ENCODE measurements around the gene AAMP. TPM values are rescaled to one million over a fixed set of nuclear protein-coding genes. Genes with fewer than 3 reads are reported as not detected.

AAMP gene
- total and polyA plus RNA-seq, 2 experiments from 2014 or later: 140 to 179 TPM

GRCh38 chr2:218238887-218239286 lies 31.1 kb downstream of the AAMP start:
- 71% methylated on average over 1 of the region's 1 CpG for WGBS (ENCODE audit: low lambda C conversion rate, missing lambda C conversion rate)
- Histone ChIP-seq H3K4me1 (ENCODE audit: insufficient read depth) (peaks cover 4% of the 10 kb centered on the region), H3K4me2 (no peak overlapping the region), H3K79me2 (peaks cover 33% of the 10 kb centered on the region), H3K9me2 (replicated peaks; ENCODE audit: insufficient read depth) (no peaks in the 10 kb centered on the region), H2AFZ (no peak overlapping the region), H4K20me1 (ENCODE audit: insufficient read depth, poor library complexity, severe bottlenecking) (no peaks in the 10 kb centered on the region), H3K36me3 (replicated peaks; ENCODE audit: insufficient read depth, low read depth) (peaks cover 4% of the 10 kb centered on the region), H3K27me3 (no peaks in the 10 kb centered on the region), H3K9me3 (ENCODE audit: low read depth) (no peaks in the 10 kb centered on the region), H3K27ac (peak overlapping the region; percentile 57), H3K4me3 (no peak overlapping the region)
- no peak for TF ChIP-seq EZH2phosphoT487 (IDR thresholded peaks at IDR 0.05; ENCODE audit: low read depth, severe bottlenecking, unreplicated experiment)
- TF ChIP-seq, protein P1, sequence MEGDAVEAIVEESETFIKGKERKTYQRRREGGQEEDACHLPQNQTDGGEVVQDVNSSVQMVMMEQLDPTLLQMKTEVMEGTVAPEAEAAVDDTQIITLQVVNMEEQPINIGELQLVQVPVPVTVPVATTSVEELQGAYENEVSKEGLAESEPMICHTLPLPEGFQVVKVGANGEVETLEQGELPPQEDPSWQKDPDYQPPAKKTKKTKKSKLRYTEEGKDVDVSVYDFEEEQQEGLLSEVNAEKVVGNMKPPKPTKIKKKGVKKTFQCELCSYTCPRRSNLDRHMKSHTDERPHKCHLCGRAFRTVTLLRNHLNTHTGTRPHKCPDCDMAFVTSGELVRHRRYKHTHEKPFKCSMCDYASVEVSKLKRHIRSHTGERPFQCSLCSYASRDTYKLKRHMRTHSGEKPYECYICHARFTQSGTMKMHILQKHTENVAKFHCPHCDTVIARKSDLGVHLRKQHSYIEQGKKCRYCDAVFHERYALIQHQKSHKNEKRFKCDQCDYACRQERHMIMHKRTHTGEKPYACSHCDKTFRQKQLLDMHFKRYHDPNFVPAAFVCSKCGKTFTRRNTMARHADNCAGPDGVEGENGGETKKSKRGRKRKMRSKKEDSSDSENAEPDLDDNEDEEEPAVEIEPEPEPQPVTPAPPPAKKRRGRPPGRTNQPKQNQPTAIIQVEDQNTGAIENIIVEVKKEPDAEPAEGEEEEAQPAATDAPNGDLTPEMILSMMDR (IDR thresholded peaks at IDR 0.05; ENCODE audit: poor library complexity): no peak
- TF ChIP-seq EZH2 (IDR thresholded peaks at IDR 0.05; ENCODE audit: borderline replicate concordance): no peak
- DNase-seq (ENCODE audit: low spot score): no peak

DNA sequence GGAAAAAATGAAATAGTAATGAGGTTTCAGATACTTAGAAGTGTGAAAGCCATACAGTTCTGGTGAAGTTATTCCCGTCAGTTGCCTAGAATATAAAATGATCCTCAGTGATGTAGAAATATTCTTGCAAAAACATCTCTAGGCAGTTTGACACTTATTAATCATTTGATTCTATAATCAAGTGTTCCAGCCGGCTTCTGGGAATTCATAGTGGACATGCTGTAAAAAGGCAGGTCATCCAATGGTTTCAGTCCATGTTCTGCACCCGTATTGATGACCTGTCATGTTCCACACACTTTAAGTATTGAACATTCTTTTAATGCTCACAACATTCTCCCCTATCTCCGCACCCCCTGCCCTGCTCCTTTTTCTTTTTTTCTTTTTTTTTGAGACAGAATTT lies 33.1 kb downstream of the AAMP start:
- H3K9me2 ChIP-seq (replicated peaks; ENCODE audit: insufficient read depth): no peaks in the 10 kb centered on the region
- H3K27ac ChIP-seq: no peak overlapping the region
- peaks cover 42% of the 10 kb centered on the region for H3K79me2 ChIP-seq
- TF ChIP-seq, protein P1 (IDR thresholded peaks at IDR 0.05; ENCODE audit: poor library complexity): no peak
- H3K27me3 ChIP-seq: no peaks in the 10 kb centered on the region
- no peak for DNase-seq (ENCODE audit: low spot score)
- H3K4me2 ChIP-seq: no peak overlapping the region
- no peak overlapping the region for H3K4me3 ChIP-seq
- H3K4me1 ChIP-seq (ENCODE audit: insufficient read depth): peaks cover 4% of the 10 kb centered on the region
- H3K36me3 ChIP-seq (replicated peaks; ENCODE audit: insufficient read depth, low read depth): peaks cover 4% of the 10 kb centered on the region
- WGBS (ENCODE audit: low lambda C conversion rate, missing lambda C conversion rate): 98% methylated on average over 4 of the region's 4 CpGs
- no peak overlapping the region for H2AFZ ChIP-seq
- no peaks in the 10 kb centered on the region for H3K9me3 ChIP-seq (ENCODE audit: low read depth)
- no peaks in the 10 kb centered on the region for H4K20me1 ChIP-seq (ENCODE audit: insufficient read depth, poor library complexity, severe bottlenecking)

GRCh38 chr2:218235017-218235416 lies 34.9 kb downstream of the AAMP start:
- H3K27me3 ChIP-seq: no peaks in the 10 kb centered on the region
- peaks cover 16% of the 10 kb centered on the region for H3K4me1 ChIP-seq (ENCODE audit: insufficient read depth)
- no peak overlapping the region for H3K4me2 ChIP-seq
- no peak for DNase-seq (ENCODE audit: low spot score)
- H2AFZ ChIP-seq: no peak overlapping the region
- no peaks in the 10 kb centered on the region for H3K9me2 ChIP-seq (replicated peaks; ENCODE audit: insufficient read depth)
- H3K79me2 ChIP-seq: peaks cover 38% of the 10 kb centered on the region
- no peaks in the 10 kb centered on the region for H3K9me3 ChIP-seq (ENCODE audit: low read depth)
- no peak overlapping the region for H3K4me3 ChIP-seq
- TF ChIP-seq EZH2 (IDR thresholded peaks at IDR 0.05; ENCODE audit: borderline replicate concordance) (no peak), EZH2phosphoT487 (IDR thresholded peaks at IDR 0.05; ENCODE audit: low read depth, severe bottlenecking, unreplicated experiment) (no peak)
- TF ChIP-seq, protein P1 (IDR thresholded peaks at IDR 0.05; ENCODE audit: poor library complexity): no peak
- peaks cover 4% of the 10 kb centered on the region for H3K36me3 ChIP-seq (replicated peaks; ENCODE audit: insufficient read depth, low read depth)
- 100% methylated on average over 2 of the region's 2 CpGs for WGBS (ENCODE audit: low lambda C conversion rate, missing lambda C conversion rate)
- H3K27ac ChIP-seq: peak overlapping the region; percentile 14
- H4K20me1 ChIP-seq (ENCODE audit: insufficient read depth, poor library complexity, severe bottlenecking): no peaks in the 10 kb centered on the region

DNA sequence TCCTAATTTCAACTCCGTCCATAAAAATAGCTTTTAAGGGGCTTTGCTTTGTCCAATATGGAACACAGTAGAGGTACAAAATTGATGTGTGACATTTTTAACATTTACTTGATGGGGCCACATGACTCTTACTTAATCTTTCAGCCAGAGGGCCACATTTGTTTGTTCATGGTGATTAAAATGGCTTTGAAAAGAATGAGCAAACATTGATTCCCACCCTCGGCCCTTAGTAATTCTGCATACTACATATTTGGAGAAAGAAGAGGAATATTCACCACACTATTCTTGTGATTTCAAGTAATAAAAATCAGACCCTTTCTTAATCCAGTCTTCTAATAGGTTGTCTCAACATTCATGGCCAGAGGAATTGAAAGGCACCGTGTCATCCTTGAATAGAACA lies 35.4 kb downstream of the AAMP start:
- Histone ChIP-seq H4K20me1 (ENCODE audit: insufficient read depth, poor library complexity, severe bottlenecking) (no peaks in the 10 kb centered on the region), H3K27me3 (no peaks in the 10 kb centered on the region), H3K4me1 (ENCODE audit: insufficient read depth) (peaks cover 21% of the 10 kb centered on the region), H3K9me3 (ENCODE audit: low read depth) (no peaks in the 10 kb centered on the region), H3K4me2 (no peak overlapping the region), H3K36me3 (replicated peaks; ENCODE audit: insufficient read depth, low read depth) (peaks cover 4% of the 10 kb centered on the region), H2AFZ (no peak overlapping the region), H3K27ac (peak overlapping the region; percentile 14), H3K9me2 (replicated peaks; ENCODE audit: insufficient read depth) (no peaks in the 10 kb centered on the region), H3K4me3 (no peak overlapping the region), H3K79me2 (peaks cover 38% of the 10 kb centered on the region)
- WGBS (ENCODE audit: low lambda C conversion rate, missing lambda C conversion rate): 39% methylated on average over 3 of the region's 3 CpGs
- DNase-seq (ENCODE audit: low spot score): no peak
- no peak for TF ChIP-seq EZH2 (IDR thresholded peaks at IDR 0.05; ENCODE audit: borderline replicate concordance)
- no peak for TF ChIP-seq EZH2phosphoT487 (IDR thresholded peaks at IDR 0.05; ENCODE audit: low read depth, severe bottlenecking, unreplicated experiment)
- TF ChIP-seq, protein P1 (IDR thresholded peaks at IDR 0.05; ENCODE audit: poor library complexity): no peak

Data from hepatocyte (in vitro differentiated cells).